Measurements from ENCODE around the gene HSPB7. TPM values are rescaled to one million over a fixed set of nuclear protein-coding genes. Genes with fewer than 3 reads are reported as not detected.

HSPB7 gene
- 0.05 to 0.14 TPM (median 0.09 TPM) in 4 of 5 replicates, not detected in the other for total RNA-seq (2022; extraction: Qiagen RNA extraction)

DNA sequence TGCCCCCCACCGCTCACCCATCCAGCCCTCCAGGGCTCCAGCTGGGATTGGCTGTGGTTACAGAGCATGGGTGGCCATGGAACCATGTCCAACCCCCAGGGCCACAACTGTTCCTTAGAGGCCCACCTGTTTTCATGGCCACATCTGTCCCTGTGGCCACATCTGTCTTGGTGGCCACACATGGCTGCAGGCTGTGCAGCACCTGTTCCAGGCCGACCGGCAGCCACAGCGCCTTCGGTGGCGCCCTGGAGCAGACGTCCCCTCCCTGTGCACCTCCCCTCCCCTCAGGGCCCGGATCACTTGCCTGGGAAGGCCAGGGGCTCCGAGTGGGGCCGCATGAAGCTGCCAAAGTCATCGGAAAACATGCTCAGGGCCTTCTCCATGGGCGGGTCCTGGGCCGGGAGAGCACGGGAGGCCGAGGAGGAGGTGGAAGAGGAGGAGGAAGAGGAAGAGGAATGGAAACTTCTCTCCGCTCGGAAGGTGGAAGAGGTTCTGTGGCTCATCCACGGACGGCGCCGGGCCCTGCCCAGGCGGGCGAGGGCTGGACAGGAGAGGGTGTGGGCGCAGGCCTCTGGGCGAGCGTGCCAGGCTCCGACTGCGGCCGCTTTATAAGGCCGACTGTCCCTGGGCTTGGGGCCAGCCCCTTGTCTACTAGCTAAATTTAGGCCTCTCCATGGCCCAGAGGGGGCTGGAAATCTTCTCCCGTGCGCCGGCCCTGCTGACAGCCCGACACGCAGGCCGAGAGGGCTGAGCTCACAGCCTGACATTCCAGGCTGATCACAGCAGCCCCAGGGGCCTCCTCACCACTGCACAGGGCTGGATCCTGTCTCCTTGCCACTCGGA lies at the start of gene HSPB7:
HSPB7 (minus strand) TSS at position 583 of the 843 bp plus-strand sequence; CDS start at position 503, 80 bp downstream.

DNA sequence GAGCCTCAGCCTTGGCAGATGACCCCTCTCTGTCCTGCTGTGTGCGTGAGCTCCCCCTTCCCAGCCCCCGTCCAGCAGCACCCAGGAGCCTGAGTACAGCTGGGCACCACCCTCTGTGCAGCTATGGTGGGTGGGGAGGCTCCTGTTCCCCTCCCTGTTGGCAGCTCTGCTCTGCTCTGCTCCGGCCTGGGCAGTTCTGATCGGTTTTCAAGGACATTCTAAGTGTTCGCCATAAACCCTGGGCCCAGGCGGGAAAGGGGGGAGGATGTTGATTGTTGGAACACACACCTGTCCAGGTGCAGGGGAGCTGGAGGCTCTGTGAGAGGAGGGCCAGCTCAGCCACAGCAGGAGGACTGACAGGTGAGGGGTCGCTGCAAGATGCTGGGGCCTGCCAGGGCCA lies 25.7 kb upstream of the HSPB7 start, which contains the start of gene CLCNKB:
CLCNKB (plus strand) TSS at position 262 of the 400 bp plus-strand sequence. CDS start 711 bp downstream, outside the sequence.

DNA sequence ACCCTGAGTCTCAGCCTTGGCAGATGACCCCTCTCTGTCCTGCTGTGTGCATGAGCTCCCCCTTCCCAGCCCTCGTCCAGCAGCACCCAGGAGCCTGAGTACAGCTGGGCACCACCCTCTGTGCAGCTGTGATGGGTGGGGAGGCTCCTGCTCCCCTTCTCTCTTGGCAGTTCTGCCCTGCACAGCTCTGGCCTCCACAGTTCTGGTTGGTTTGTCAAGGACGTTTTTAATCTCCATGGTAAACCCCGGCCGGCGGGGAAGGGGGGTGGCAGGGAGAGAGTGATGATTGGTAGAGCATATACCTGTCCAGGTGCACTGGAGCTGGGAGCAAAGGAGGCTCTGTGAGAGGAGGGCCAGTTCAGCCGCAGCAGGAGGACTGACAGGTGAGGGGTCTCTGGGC lies 3.8 kb upstream of the HSPB7 start, which contains the start of gene CLCNKA:
CLCNKA (plus strand) TSS at position 356 of the 400 bp plus-strand sequence. CDS start 584 bp downstream, outside the sequence.

DNA sequence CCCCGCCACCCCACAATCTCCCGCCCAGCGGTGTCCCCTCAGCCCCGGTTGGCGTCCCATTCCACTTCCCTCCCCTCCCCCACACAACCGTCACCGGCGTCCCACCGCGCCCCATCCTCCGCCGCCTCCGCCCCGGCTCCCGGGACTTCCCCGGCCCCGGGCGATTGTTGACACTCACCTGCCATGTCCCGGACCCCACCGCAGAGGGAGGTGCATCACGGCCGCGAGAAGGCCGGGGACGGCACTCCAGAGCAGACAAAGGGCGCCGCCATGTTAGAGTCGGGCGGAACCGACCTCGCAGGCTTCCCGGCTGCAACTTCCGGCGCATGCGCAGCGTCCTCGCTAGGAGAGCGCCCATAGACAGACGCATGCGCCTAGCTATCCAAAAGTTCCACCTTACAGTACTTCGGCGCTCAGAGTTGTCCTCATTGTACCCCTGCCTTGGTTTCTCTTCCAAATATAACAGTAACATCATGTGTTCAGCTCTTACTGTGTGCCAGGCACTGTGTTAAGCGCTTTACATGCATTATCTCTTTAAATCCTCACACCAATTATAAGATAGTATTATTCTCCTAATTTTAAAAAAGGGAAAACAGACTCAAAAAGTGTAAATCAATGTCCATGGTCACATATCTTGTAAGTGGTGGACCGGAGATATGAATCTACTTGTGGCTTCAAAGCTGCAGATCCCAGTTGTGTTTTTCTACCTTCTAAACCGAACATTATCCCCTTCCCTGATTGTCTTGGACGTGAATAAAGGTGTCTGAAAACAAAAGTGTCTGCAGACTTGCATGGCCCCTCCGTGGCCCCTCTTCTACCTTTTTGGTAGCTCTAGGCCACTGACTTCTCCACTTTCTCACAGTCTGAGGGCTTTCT lies 41.8 kb downstream of the HSPB7 start, which contains the start of gene ZBTB17:
ZBTB17 (minus strand) TSS at position 297 of the 876 bp plus-strand sequence. CDS start 27,606 bp downstream, outside the sequence.

Other genes starting within 250 kb of the HSPB7 start
- gene UQCRHL, start 210.4 kb downstream of the HSPB7 start, total RNA-seq (2022; extraction: Qiagen RNA extraction), result 5.5 to 10.6 TPM (median 5.7 TPM) in 5 replicates
- 27.1 to 50.4 TPM (median 43.3 TPM) in 5 replicates for gene SPEN, start 170.3 kb downstream of the HSPB7 start, total RNA-seq (2022; extraction: Qiagen RNA extraction)
- gene ZBTB17, start 41.9 kb downstream of the HSPB7 start, total RNA-seq (2022; extraction: Qiagen RNA extraction), result 9.7 to 13.9 TPM (median 12.7 TPM) in 5 replicates
- not detected in 5 replicates for gene SRARP, start 13.8 kb downstream of the HSPB7 start, total RNA-seq (2022; extraction: Qiagen RNA extraction)
- gene CLCNKA, start 4.0 kb upstream of the HSPB7 start, total RNA-seq (2022; extraction: Qiagen RNA extraction), result 0.04 to 0.07 TPM (median 0.05 TPM) in 4 of 5 replicates, not detected in the other
- gene CLCNKB, start 25.7 kb upstream of the HSPB7 start, total RNA-seq (2022; extraction: Qiagen RNA extraction), result 0.06 to 0.14 TPM (median 0.11 TPM) in 5 replicates
- gene FAM131C, start 55.6 kb upstream of the HSPB7 start, total RNA-seq (2022; extraction: Qiagen RNA extraction), result 12.6 to 20.3 TPM (median 19.8 TPM) in 5 replicates
- 81.6 to 130 TPM (median 125 TPM) in 5 replicates for gene EPHA2, start 138.0 kb upstream of the HSPB7 start, total RNA-seq (2022; extraction: Qiagen RNA extraction)
- 5.1 to 5.9 TPM (median 5.2 TPM) in 5 replicates for gene ARHGEF19, start 194.6 kb upstream of the HSPB7 start, total RNA-seq (2022; extraction: Qiagen RNA extraction)
- 2.1 to 4.1 TPM (median 3.6 TPM) in 5 replicates for gene CPLANE2, start 219.1 kb upstream of the HSPB7 start, total RNA-seq (2022; extraction: Qiagen RNA extraction)